Activated T-cell treated with anti-CD3 and anti-CD28 coated beads for 24 hours (primary cell): ENCODE results near the gene SLC35D3.
"Not testable (repeated sequence)": the region's sequence is repeated elsewhere in the genome, so short reads cannot be mapped to it uniquely, and the experiment has no call there.

Source experiments
- DNase-seq: peaks from one replicate; pipeline ENCODE4 v3.0.0-alpha.2; 2020; ENCODE audit warnings: low read depth

SLC35D3 gene

DNA sequence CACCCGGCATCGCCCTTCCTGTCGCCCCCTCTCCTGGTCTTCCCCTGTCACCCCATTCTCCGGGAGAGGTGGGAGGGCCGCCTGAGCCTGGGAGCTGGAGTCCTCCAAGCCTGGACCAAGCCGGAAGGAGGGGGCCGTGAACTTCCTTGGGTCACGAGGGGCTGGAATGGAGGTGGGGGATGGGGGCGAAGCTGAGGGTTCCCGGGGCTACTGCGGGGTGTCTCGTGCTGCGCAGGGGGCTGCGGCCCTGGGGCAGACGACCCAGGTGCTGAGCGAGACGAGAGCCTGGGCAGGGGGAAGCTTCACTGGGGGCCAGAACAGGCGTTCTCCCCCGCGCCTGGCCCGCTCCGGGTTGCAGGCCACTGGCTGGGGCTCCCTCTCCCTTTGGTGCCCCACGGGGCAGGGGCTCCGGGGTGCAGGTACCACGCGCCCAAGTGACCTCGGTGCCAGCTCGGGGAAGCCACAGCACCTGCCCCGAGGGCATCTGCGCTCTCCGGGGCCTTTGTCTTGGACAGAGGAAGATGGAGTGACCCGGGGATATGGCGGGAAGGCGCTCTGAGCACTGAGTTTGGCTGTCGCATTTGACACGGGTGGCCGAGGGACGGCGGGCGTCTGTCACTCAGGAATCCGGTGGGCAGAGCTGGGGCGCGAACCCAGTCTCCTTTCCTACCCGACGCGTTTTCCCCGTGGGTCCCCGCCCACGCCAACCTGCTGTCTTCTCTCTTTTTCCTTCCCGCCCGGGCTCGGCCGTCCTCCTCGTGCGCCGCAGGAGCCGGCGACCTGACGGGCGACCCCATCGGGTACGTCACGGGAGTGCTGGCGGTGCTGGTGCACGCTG lies 1.2 kb downstream of the SLC35D3 start:
- no peak for DNase-seq

DNA sequence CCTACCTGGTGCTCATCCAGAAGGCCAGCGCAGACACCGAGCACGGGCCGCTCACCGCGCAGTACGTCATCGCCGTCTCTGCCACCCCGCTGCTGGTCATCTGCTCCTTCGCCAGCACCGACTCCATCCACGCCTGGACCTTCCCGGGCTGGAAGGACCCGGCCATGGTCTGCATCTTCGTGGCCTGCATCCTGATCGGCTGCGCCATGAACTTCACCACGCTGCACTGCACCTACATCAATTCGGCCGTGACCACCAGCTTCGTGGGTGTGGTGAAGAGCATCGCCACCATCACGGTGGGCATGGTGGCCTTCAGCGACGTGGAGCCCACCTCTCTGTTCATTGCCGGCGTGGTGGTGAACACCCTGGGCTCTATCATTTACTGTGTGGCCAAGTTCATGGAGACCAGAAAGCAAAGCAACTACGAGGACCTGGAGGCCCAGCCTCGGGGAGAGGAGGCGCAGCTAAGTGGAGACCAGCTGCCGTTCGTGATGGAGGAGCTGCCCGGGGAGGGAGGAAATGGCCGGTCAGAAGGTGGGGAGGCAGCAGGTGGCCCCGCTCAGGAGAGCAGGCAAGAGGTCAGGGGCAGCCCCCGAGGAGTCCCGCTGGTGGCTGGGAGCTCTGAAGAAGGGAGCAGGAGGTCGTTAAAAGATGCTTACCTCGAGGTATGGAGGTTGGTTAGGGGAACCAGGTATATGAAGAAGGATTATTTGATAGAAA lies 2.0 kb downstream of the SLC35D3 start:
- DNase-seq = no peak

DNA sequence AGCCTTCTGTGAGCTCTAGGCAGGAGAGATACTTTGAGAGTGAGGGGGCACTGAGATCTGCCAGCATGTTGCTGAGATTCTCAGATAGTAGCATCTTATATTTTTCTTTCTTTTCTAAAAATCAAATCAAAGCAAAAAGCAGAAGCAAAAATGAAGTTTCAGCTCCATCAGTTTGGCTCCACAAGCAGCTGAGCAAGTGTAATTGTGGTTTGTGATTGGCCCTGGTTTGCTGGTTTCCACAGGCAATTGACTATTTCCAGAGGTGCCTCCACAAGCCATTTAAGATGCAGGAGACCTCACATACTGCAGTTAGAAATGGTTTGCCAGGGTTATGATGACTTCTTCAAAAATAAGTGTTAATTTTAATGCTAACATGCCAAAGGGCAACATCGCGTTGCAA lies 4.3 kb downstream of the SLC35D3 start:
- no peak for DNase-seq

DNA sequence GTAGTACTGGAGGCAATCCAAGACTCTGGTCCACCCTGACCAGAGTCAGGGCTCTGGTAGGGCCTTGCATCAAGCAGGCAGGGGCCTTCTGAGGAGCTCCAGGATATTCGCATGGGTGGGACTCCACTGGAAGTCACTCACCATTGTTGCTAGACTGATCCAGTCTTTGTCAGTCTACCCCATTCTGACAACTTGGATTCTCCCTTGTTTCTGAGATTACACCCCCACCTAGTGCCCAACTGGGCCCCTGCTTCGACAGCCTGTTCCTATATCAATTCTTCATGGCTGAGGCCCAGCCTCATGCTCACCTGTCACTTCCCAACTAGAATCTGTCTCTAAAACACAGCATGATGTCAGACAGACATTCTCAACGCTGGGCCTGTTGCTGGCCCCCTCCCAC lies 5.2 kb downstream of the SLC35D3 start:
- no peak for DNase-seq

DNA sequence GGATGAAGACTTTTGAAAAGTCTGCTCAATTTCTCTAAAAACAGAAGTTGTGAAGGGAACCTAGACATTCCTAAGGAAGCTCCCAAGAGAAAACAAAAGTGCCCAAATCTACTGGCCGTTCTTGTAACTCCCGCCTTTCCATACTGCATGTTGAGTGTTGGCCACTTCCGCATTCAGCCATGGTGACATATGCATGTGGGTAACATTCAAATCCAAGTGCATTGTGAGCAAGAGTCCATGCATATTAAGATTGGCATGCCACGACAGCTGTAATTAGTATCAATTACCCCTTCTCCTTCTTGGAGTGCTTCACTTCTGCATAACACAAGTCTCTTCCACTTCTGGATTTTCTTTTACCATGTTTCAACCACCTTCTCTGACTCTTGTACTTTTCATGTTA lies 8.4 kb downstream of the SLC35D3 start:
- no peak for DNase-seq

DNA sequence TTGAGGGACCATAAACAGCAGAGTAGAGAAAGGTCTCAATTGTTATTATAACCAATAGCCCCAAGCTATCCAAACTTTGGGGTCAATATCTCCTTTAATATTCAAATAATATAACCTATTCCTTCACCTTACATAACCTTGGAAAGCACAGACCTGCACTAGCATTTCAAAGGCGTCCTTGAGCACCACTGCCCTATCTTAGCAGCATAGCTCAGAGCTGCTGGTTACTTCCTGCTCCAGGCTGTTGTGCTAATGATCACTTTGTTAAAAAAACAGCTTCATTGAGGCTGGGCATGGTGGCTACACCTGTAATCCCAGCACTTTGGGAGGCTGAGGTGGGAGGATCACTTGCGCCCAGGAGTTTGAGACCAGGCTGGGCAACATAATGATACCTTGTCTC lies 10.5 kb downstream of the SLC35D3 start:
- no peak for DNase-seq

DNA sequence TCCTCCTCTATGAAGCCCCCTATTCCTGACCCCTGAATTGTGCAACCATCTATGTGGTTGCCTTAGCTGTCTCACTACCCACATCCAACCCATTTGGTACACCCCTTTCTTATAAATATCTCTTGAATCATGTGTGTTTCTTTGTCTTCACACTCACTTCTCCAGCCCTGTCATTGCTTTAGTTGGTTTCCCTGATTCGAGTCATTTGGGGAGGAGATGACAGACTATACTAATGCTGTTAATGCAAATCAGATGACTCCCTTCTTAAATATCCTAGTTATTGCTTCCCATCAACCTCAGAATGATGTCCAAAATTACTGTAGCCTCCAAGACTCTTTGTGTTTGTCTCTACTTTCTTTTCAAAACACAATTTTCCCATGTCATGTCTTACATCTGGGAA lies 23.0 kb downstream of the SLC35D3 start:
- no peak for DNase-seq

DNA sequence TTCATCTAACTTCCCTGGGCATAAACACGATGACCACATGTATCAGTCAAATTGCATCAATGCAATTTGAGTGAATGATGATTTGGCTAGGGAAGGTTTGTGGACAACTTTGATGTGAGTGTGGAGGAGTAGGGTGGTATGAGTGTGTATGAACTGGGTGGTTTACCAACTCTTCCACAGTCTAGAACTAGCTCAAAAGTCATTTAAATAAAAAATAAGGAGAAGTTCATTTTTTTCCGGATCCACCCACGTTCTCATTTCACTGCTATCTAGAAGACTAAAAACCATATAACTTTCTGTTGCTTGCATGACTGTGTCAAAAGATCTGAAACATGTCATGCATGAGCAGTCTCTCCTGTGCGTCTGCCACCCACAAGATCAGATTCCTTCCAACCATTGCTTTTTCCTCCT lies 23.6 kb downstream of the SLC35D3 start:
- no peak for DNase-seq

DNA sequence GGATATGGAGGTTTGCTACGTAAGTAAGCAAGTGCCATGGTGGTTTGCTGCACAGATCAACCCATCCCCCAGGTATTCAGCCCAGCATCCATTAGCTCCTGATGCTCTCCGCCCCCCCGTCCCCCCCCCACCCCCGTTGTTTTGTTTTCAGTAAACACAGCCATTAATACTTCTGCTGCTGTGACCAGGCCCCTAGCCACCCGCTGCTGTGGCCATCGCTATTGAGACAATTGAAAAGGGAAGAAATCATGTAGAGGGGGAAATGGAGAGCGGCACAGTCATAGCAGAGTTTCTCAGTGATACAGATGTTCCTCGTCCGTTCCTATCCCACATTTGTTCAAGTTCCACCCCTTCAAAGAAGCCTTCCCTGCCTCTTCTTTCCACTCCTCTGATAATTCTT lies 24.9 kb downstream of the SLC35D3 start:
- no peak for DNase-seq

DNA sequence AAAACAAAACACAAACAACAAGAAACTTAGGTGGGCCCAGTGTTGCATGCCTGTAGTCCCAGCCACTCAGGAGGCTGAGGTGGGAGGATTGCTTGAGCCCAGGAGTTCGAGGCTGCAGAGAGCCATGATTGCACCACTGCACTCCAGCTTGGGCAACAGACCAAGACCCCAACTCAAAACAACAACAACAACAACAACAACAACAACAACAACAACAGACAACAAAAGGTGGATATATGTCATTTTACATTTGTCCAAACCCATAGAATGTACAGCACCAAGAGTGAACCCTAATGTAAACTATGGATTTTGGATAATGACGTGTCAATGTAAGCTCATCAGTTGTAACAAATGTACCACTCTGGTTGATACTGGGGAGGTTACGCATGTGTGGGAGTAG lies 27.9 kb downstream of the SLC35D3 start:
- not testable (repeated sequence) for DNase-seq

DNA sequence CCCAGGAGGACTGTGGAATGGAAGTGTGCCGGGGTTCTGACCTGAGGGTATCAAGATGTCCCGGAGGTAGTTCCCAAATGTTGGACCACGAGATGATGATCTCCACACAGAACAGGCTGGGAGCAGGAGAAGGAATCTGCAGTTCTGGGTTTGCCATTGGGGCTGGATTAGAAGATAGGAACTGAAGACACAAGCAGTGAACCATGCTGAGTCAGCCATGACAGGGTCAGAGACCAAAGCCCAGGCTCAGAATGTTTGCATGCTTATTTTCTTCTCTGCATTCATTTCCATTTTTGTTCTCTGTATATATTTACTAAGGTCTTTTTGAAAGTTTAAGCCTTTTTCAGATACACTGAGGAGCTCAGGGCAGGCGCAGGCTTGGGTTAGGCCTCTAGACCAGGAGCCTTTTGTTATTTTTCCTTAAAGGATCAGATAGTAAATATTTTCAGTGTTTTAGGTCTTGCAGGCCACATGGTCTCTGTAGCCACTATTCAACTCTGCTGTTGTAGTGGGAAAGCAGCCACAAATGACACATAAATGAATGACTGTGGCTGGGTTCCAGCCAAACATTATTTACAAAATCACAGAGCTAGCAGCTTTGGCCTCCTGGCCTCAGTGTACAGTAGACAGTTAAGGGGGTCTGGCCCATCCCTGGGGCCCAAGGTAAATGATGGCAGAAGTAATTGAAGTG lies 28.5 kb downstream of the SLC35D3 start:
- no peak for DNase-seq

DNA sequence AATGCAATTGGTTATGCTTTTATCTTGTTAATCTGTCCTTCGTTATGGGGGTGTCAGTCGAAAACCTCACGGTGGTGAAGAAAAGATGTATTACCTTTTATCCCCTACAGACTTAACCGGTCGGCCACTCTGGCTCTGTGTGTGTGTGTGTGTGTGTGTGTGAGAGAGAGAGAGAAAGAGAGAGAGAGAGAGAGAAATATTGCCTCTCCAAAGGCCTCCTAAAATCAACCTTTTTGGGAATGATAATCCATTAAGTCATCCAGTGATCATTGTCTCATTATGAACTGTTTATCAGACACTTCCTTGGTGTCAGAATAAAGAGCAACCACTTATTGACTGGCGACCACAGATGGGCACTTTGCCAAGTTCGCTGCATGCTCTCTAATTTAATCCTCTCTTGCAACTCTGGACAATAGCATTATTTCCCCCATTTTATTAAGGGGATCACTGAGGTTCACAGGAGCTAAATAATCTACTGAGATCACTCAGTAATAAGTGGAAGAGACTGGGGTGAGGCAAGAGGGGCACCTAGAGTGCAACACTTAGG lies 30.7 kb downstream of the SLC35D3 start:
- DNase-seq = no peak

DNA sequence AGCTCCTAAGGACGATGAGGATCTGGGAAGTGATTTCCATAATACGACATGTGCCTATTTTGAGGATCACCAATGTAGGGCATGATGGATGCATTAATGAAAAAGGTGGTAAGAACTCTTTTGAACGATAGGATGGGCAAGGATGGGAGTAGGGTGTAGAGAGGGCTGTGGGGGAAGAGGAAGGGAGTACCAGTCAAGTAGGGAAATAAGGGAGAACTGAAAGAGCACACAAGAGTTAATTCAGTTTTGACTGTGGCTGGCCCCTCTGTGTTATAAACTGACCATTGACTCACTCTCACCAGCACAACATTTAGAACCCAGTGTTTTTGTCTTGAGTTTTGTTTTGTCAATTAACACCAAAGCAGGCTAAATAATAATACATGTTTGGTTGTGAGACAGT lies 33.0 kb downstream of the SLC35D3 start:
- DNase-seq = no peak

DNA sequence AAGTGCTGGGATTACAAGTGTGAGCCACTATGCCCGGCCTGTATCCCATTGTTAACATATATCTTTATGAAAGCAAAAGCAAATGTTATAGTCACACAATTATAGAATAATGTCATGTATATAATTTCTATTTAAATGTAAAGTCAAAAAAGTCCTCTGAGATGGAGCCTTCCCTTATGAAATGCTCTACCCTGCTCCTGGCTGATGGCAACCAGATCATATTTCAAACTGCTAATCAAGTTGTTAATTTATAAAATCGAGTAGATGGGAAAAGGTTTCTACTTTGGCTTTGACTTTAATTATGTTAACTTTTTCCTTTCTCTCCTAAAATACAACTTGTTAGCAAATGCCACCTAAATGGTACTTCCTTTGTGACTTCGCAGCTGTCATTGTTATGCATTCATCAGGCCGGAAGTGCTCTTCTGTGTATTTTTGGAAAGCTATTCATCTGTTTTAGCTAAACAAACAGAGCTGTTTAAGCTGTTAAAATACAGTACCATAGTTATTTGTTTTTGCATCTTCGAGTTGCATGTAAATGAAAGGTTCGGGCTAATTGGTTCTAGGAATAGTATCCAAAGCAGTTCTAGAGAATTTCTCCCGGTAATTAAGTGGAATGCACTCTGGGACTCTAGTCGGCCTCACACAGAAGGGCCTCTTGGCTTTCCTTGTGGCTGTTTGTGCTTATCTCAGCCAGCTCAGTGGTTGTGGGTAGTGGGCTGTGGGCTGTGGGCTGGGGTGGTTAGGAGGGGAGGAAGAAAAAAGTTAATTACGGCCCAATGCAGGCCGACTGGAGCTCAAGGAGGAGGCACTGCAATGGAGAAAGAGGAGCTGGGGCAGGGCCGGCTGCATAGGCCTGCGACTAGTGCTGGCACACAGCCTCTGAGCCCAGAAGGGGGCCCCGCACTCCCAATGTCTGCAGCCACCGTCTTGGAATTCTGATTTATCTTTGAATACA lies 34.8 kb downstream of the SLC35D3 start:
- no peak for DNase-seq

DNA sequence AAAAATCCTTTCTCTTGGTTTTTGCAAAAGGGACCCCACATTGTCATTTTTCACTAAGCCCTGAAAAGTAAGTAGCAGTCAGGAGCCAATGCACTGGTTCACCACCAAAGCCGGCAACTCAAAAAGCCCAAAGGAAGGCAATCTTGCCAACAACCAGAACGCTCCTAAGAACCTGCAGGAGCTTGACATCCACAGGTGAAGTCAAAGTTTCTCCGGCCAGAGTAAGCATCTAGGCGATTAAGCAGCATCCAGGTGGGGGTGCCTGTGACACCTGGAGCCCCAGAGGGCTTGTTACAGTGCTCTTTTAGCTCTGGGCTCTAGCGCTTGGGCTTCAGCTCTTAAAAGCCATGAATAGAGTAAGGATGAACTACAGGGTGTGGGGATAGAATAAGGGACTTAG lies 36.1 kb downstream of the SLC35D3 start:
- no peak for DNase-seq

DNA sequence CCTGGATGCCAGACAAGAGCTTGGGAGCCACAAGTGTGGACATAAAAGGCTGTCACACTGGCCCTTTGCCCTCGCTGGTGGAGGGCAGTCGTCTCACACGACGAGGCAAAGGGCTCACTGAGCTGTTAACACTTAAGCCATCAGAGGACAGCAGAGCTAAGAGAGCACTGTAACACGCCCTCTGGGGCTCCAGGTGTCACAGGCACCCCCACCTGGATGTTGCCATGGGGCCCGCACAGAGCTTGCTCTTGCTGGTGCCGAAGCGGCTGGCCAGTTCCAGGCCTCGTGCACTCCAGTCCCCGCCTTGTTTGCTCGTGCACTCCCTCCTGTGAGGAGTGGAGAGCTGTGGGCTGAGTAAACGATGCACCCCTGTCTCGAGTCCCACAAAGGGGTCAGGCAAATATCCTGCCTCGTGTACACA lies 37.4 kb downstream of the SLC35D3 start:
- no peak for DNase-seq

DNA sequence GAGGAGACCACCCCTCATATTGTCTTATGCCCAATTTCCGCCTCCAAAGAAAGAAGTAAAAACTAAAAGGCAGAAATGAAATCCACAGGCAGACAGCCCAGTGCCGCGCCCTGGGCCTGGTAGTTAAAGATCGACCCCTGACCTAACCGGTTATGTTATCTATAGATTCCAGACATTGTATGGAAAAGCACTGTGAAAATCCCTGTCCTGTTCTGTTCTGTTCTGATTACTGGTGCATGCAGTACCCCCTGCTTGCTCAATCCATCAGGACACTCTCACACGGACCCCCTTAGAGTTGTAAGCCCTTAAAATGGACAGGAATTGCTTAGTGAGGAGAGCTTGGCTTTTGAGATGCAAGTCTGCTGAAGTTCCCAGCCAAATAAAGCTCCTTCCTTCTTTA lies 37.8 kb downstream of the SLC35D3 start:
- DNase-seq = not testable (repeated sequence)

DNA sequence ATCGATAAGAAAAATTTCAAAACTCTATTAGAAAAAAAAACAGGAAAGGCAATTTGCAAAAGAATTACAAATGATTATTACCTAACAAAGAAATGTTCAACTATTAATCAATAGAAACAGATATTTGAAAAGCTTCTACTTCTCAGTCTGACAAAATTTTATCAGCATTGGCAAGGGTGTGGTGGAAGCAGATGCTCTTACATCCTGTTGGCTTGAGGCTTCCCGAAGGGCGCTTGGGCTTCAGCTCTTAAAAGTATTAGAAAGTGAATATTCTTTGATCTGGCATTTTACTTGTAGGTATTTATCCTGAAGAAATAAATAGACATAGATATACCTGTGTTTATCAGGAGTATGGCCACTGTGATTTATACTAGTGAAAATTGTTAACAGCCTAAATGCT lies 38.7 kb downstream of the SLC35D3 start:
- DNase-seq = no peak

DNA sequence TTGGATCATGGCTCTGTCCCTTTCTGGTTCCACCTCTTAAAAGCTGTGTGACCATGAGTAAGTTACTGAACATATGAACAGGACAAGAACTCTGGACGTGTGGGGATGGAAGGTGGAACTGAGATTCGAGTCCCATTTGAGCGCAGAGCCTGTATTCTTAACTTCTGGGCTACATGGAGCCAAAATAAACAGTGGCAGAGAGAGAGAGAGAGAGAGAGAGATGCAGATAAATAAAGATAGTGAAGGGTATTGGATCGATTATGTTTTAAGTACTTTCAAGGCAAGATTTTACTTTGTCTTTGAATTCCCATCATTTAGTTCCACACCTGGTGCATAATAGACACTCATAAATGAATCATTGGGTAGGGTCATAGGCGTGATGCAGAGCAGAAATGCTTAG lies 39.7 kb downstream of the SLC35D3 start:
- DNase-seq = no peak

DNA sequence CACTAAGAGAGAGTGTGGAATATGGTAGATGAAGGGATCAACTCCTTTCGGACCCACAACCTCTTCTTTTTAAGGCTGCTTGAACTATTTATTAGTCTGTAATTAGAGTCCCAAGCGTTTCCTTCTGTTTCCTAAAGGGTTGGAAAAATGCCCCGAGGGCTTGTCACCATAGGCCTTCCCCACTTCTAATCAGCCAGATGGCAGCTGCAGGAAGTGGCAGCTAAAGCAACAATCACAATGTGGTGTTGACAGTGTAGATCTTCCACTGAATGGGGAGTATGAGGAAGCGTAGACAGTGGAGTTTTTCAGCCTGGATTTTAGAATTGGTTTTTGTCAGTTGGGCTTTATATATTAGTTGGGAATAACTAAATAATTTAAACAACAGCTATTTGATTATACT lies 40.6 kb downstream of the SLC35D3 start:
- DNase-seq = no peak

DNA sequence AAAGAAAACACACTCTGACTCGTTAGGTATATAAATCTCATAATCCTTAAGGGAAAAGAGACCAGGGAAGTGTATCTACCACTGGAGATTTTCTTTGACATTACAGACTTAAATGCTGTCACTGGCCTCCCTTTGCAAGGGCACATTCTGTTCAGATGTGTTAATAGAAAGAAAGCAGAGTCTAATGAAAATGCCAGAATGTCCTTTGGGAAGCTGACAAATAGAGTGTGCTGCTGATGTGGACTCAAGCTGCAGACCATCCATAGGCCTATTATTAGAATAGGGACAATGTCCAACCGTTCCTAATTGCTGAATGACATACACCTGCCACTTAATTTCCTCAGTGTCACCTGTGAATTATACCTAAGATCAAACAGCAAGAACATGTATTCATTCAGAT lies 41.2 kb downstream of the SLC35D3 start:
- DNase-seq = no peak

DNA sequence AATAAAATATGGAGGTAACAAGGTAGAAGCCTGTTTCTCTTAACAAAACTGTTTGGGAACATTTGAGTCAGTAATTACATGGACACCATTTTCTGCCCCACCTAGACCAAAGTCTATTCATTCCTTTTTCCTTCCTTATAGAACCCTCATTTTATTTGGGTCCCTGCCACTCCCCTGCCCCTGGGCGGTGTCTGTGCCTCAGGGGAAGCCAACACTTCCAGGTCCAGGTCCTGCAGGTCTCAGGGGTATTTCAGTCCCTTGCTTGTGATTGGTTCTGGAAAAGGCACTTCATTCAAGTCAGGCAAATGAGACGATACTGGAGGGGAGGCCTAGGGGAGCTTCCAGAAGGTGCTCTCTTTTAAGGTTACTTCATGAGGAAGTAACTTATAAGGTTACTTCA lies 42.3 kb downstream of the SLC35D3 start:
- no peak for DNase-seq
